Measurements from ENCODE around the gene CEP104. TPM values are rescaled to one million over a fixed set of nuclear protein-coding genes. Genes with fewer than 3 reads are reported as not detected.
A peak's percentile ranks its signal among the peaks of the same experiment; 100 is the strongest.

Gene CEP104
- polyA plus RNA-seq, 3 donors, result 8.3 to 25.1 (median 13.0) TPM

DNA sequence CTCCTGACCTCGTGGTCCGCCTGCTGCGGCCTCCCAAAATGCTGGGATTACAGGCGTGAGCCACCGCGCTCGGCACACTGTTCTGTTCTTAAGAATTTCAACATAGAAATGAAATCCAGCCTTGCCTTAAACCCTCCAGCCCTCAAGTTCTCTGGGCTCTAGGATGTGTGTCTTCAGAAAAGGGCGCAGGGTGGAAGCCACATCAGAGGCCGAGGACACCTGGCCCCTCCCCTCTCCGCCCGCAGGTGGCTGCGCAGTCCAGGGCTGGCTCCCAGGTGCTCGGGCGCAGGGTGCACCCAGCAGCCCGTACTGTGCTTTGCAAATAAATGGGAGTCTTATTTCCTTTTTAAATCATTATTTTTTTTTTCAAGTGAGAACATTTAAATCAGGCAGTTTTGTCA, 45.1 kb upstream of the CEP104 start:
- Mint-ChIP-seq H3K4me1 (peaks cover 40% of the 10 kb centered on the region), H3K9me3 (peaks cover 7 to 13% (median 11%) of the 10 kb centered on the region in 7 donors), H3K27me3 (ENCODE audit: low read depth in 3 of 3) (peaks cover 0 to 4% (median 1%) of the 10 kb centered on the region in 3 donors), H3K4me3 (no peak overlapping the region), H3K27ac (no peak overlapping the region), H3K36me3 (peaks cover 13 to 15% of the 10 kb centered on the region in 2 donors)
- peaks cover 9% of the 10 kb centered on the region for H4K20me1 ChIP-seq (ENCODE audit: insufficient read depth, low read length)
- H3K27me3 ChIP-seq (ENCODE audit: control insufficient read depth in 2 of 2, insufficient read depth in 2 of 2, low read length in 2 of 2), result no peaks in the 10 kb centered on the region
- H3K27ac ChIP-seq (ENCODE audit: low read depth in 1 of 2, low read length in 2 of 2), result no peak overlapping the region
- H3K9me3 ChIP-seq (replicated peaks in 1 of 2; ENCODE audit: control insufficient read depth in 1 of 2, insufficient read depth in 1 of 2, low read length in 2 of 2), result peaks cover 5 to 10% of the 10 kb centered on the region in 2 donors
- H3K4me1 ChIP-seq (ENCODE audit: control insufficient read depth in 1 of 2, insufficient read depth in 2 of 2, low read length in 2 of 2), result peaks cover 21 to 35% of the 10 kb centered on the region in 2 donors
- H3K4me3 ChIP-seq (replicated peaks in 1 of 3; ENCODE audit: low read depth in 2 of 3, low read length in 3 of 3), result no peak overlapping the region
- H3K36me3 ChIP-seq (replicated peaks in 1 of 2; ENCODE audit: control insufficient read depth in 1 of 2, insufficient read depth in 2 of 2, low read length in 2 of 2), result no peaks in the 10 kb centered on the region
- H3K79me2 ChIP-seq (ENCODE audit: insufficient read depth, low read length), result peaks cover 29% of the 10 kb centered on the region
- WGBS (ENCODE audit: insufficient coverage), result 100% methylated on average over 3 of the region's 15 CpGs
- no peak overlapping the region for H2AFZ ChIP-seq (ENCODE audit: insufficient read depth, low read depth, low read length, poor library complexity, severe bottlenecking)
- intact Hi-C loops (cut with micrococcal nuclease), result loop anchor here (5.0 to 10.0 kb wide), 3 partner anchors 127 to 277 kb away; partner anchors contain the start of genes SMIM1 (in 2 of the 2) and TPRG1L (in 1 of the 2)
- TF ChIP-seq, protein P1, sequence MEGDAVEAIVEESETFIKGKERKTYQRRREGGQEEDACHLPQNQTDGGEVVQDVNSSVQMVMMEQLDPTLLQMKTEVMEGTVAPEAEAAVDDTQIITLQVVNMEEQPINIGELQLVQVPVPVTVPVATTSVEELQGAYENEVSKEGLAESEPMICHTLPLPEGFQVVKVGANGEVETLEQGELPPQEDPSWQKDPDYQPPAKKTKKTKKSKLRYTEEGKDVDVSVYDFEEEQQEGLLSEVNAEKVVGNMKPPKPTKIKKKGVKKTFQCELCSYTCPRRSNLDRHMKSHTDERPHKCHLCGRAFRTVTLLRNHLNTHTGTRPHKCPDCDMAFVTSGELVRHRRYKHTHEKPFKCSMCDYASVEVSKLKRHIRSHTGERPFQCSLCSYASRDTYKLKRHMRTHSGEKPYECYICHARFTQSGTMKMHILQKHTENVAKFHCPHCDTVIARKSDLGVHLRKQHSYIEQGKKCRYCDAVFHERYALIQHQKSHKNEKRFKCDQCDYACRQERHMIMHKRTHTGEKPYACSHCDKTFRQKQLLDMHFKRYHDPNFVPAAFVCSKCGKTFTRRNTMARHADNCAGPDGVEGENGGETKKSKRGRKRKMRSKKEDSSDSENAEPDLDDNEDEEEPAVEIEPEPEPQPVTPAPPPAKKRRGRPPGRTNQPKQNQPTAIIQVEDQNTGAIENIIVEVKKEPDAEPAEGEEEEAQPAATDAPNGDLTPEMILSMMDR (IDR thresholded peaks at IDR 0.05), result no peak
- no peak for DNase-seq
- no peak overlapping the region for H3K4me2 ChIP-seq (replicated peaks; ENCODE audit: extremely low read depth, low read length, poor library complexity, severe bottlenecking)
- no peak overlapping the region for H3K9ac ChIP-seq (ENCODE audit: insufficient read depth, low read length, poor library complexity, severe bottlenecking)

DNA sequence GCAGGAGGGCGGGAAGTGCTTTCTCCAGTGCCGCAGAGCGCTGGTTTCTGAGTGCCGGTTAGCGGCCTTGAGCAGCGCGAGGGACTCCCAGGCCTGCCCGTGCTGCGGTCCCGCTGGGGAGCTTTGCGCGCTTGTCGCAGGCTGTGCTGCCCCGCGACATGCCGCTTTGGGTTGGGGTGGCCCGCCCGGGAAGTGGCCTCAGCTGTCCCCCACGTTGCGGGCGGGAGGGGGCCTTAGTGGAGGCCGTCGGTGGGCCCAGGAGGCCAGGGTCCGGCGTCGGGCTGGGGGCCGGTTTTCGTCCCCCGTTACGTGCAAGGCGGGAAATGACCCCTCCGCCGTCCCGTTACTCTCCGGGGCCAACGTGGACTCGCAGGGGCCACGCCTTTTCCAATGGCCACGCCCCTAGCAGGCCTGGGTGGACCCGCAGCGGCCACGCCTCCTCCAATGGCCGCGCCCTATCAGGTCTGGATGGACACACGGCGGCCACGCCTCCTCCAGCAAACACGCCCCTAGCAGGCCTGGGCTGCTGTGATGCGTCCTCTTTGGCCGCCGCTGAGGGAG, 44.0 kb upstream of the CEP104 start:
- TF ChIP-seq, protein P1 (IDR thresholded peaks at IDR 0.05), result no peak
- intact Hi-C loops (cut with micrococcal nuclease), result loop anchor here (1.0 to 10.0 kb wide), 5 partner anchors 44 to 277 kb away; partner anchors contain the start of genes SMIM1 (in 2 of the 2), CEP104 (in 1 of the 2), DFFB (in 1 of the 2) and TPRG1L (in 1 of the 2)
- H3K4me1 Mint-ChIP-seq, result peaks cover 35% of the 10 kb centered on the region

More for the DNA sequence above, 44.0 kb upstream of the CEP104 start:
- Histone ChIP-seq H3K4me2 (replicated peaks; ENCODE audit: extremely low read depth, low read length, poor library complexity, severe bottlenecking) (peak overlapping the region; percentile 75), H3K27me3 (ENCODE audit: control insufficient read depth in 2 of 2, insufficient read depth in 2 of 2, low read length in 2 of 2) (no peaks in the 10 kb centered on the region), H3K79me2 (ENCODE audit: insufficient read depth, low read length) (peaks cover 39% of the 10 kb centered on the region), H2AFZ (ENCODE audit: insufficient read depth, low read depth, low read length, poor library complexity, severe bottlenecking) (peak overlapping the region; percentile 94), H3K4me1 (ENCODE audit: control insufficient read depth in 1 of 2, insufficient read depth in 2 of 2, low read length in 2 of 2) (peaks cover 17 to 30% of the 10 kb centered on the region in 2 donors), H3K4me3 (replicated peaks in 1 of 3; ENCODE audit: low read depth in 2 of 3, low read length in 3 of 3) (peak overlapping the region; percentile 59 to 97 (median 89)), H3K36me3 (replicated peaks in 1 of 2; ENCODE audit: control insufficient read depth in 1 of 2, insufficient read depth in 2 of 2, low read length in 2 of 2) (peaks cover 2 to 6% of the 10 kb centered on the region in 2 donors), H3K27ac (ENCODE audit: low read depth in 1 of 2, low read length in 2 of 2) (peak overlapping the region; percentile 94 to 98), H3K9me3 (replicated peaks in 1 of 2; ENCODE audit: control insufficient read depth in 1 of 2, insufficient read depth in 1 of 2, low read length in 2 of 2) (peaks cover 5 to 10% of the 10 kb centered on the region in 2 donors), H4K20me1 (ENCODE audit: insufficient read depth, low read length) (peaks cover 19% of the 10 kb centered on the region), H3K9ac (ENCODE audit: insufficient read depth, low read length, poor library complexity, severe bottlenecking) (peak overlapping the region; percentile 85)
- Mint-ChIP-seq H3K36me3 (peaks cover 16 to 21% of the 10 kb centered on the region in 2 donors), H3K27ac (peak overlapping the region; percentile 98 to 100 (median 100)), H3K4me3 (peak overlapping the region; percentile 86 to 94), H3K9me3 (peaks cover 7 to 13% (median 11%) of the 10 kb centered on the region in 7 donors), H3K27me3 (ENCODE audit: low read depth in 3 of 3) (peaks cover 0 to 4% (median 1%) of the 10 kb centered on the region in 3 donors)
- peak; percentile 95 to 98 (median 97) for DNase-seq
- WGBS (ENCODE audit: insufficient coverage), result under 1% methylated on average over 49 of the region's 51 CpGs
